DOHH2 (cell line): Measurements from ENCODE around the gene GTPBP3.

ENCODE experiments used
- CTCF ChIP-seq: fragments of 200-600 bp; sonication (generic); IDR thresholded peaks from one replicate; pipeline ENCODE4 v1.5.1; 2014; ENCODE audit warnings: antibody characterized with exemption, mild to moderate bottlenecking, low read depth, low read length; ENCODE audit not compliant: poor library complexity, severe bottlenecking
- EZH2phosphoT487 ChIP-seq: fragments of 200-600 bp; sonication (generic); IDR thresholded peaks from 2 replicates; pipeline ENCODE4 v1.6.1; 2017; ENCODE audit warnings: borderline replicate concordance, mild to moderate bottlenecking, antibody characterized with exemption, low read length, moderate library complexity, mixed read lengths

DNA sequence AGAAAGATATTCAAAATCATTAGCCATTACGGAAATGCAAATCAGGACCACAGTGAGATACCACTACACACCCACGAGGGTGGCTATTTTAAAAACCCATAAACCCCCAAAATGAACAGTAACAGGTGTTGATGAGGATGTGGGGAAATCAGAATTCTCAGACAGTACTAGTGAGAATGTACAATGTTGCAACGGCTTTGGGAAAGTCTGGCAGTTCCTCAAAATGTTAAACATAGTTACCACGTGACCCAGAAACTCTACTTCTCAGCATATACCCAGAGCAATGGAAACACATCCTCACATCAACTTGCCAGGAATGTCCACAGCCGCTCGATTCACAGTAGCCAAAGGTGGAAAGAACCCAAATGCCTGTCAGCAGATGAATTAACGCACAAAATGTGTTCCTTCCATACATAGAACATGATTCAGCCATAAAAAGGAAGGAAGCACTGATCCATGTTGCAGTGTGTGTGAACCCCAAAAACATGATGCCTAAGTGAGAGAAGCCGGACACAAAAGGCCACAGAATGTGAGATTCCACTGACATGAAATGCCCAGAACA, 32.8 kb downstream of the GTPBP3 start:
- TF ChIP-seq CTCF (no peak), EZH2phosphoT487 (no peak)
